ENCODE data around the gene NDUFB4.

- TF ChIP-seq CTCF (IDR thresholded peaks at IDR 0.05) (no peak), POLR2A (IDR thresholded peaks at IDR 0.05) (no peak)
Observed at GRCh38 chr3:120601554-120601953, 5.4 kb downstream of the NDUFB4 start.

Data from lower leg skin (tissue), 3 donors.